CMK (cell line): Measurements from ENCODE around the gene CELF4.

Experiments
- DNase-seq: peaks from one replicate; pipeline ENCODE4 v3.0.0-alpha.2; 2010; ENCODE audit warnings: low read depth

CELF4 gene

GRCh38 chr18:37493352-37493935 lies 72.2 kb downstream of the CELF4 start:
- DNase-seq: no peak

GRCh38 chr18:37492952-37493351 lies 72.6 kb downstream of the CELF4 start:
- no peak for DNase-seq

GRCh38 chr18:37491526-37491925 lies 74.1 kb downstream of the CELF4 start:
- DNase-seq: no peak

GRCh38 chr18:37489998-37490397 lies 75.6 kb downstream of the CELF4 start:
- DNase-seq: no peak

- no peak for DNase-seq
These were observed 76.6 kb downstream of the CELF4 start for GRCh38 chr18:37489011-37489410.

GRCh38 chr18:37487400-37487867 lies 78.2 kb downstream of the CELF4 start:
- DNase-seq: no peak

- DNase-seq: no peak
These were observed 78.8 kb downstream of the CELF4 start for GRCh38 chr18:37486848-37487247.

- no peak for DNase-seq
These were observed 80.4 kb downstream of the CELF4 start for GRCh38 chr18:37484983-37485834.

GRCh38 chr18:37483984-37484819 lies 81.4 kb downstream of the CELF4 start:
- DNase-seq: no peak

GRCh38 chr18:37483221-37483971 lies 82.2 kb downstream of the CELF4 start:
- no peak for DNase-seq

GRCh38 chr18:37482433-37482832 lies 83.2 kb downstream of the CELF4 start:
- DNase-seq: no peak

GRCh38 chr18:37482002-37482401 lies 83.6 kb downstream of the CELF4 start:
- no peak for DNase-seq

GRCh38 chr18:37481491-37481890 lies 84.1 kb downstream of the CELF4 start:
- DNase-seq: no peak

GRCh38 chr18:37481072-37481471 lies 84.5 kb downstream of the CELF4 start:
- no peak for DNase-seq

- DNase-seq: no peak
These were observed 88.8 kb downstream of the CELF4 start for GRCh38 chr18:37476611-37477295.

- DNase-seq: peak; percentile 3
These were observed 89.4 kb downstream of the CELF4 start for GRCh38 chr18:37476182-37476581.

- DNase-seq: no peak
These were observed 92.3 kb downstream of the CELF4 start for GRCh38 chr18:37473195-37473840.

GRCh38 chr18:37471637-37472036 lies 94.0 kb downstream of the CELF4 start:
- DNase-seq: no peak

- no peak for DNase-seq
These were observed 94.6 kb downstream of the CELF4 start for GRCh38 chr18:37470986-37471385.

GRCh38 chr18:37467002-37467662 lies 98.5 kb downstream of the CELF4 start:
- no peak for DNase-seq
